GDM1 (cell line): ENCODE measurements around the gene PTK7.
"Not testable (repeated sequence)": the region's sequence is repeated elsewhere in the genome, so short reads cannot be mapped to it uniquely, and the experiment has no call there.

Experiments used
- DNase-seq: peaks from one replicate; lab custom pipeline; 2025; lab: John Stamatoyannopoulos, UW

The PTK7 gene

GRCh38 chr6:43086022-43086658 lies 10.0 kb downstream of the PTK7 start:
- DNase-seq = no peak

DNA sequence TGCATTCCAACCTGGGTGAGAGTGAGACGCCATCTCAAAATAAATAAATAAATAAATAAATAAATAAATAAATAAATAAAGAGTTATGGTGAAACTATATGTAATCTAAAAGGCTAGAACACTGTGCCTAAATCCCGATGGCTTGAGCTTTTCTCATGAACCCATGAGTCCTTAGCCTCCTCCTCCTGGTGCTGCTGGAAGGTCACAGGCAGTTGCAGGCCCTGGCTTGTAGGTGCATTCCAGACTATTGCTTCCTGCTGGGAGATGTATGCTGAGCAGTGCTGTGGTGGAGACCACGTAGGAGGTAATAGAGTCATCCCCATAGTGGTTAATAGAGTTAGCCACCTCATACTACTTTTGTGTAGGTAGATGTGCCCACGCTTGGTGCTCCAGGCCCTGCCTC lies 12.5 kb downstream of the PTK7 start:
- no peak for DNase-seq

DNA sequence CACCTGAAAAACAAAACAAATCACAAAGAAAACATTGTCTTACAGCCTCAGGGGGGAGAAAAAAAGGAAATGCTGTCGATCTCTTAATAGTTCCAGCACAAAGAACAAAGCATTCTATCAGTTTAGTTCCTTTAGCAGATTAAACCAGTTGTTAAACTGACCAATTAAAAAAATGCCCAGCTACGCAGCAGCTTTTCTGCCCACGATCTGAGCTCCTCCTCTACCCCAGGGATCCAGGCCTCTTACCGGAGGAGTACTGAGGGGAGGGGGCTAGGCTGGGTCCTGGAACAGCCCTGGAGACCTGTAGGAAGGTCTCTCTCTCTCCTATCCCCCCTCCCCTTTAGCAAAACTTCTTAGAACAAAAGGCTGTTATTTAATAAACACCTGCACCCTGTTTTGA lies 13.4 kb downstream of the PTK7 start:
- DNase-seq = no peak

DNA sequence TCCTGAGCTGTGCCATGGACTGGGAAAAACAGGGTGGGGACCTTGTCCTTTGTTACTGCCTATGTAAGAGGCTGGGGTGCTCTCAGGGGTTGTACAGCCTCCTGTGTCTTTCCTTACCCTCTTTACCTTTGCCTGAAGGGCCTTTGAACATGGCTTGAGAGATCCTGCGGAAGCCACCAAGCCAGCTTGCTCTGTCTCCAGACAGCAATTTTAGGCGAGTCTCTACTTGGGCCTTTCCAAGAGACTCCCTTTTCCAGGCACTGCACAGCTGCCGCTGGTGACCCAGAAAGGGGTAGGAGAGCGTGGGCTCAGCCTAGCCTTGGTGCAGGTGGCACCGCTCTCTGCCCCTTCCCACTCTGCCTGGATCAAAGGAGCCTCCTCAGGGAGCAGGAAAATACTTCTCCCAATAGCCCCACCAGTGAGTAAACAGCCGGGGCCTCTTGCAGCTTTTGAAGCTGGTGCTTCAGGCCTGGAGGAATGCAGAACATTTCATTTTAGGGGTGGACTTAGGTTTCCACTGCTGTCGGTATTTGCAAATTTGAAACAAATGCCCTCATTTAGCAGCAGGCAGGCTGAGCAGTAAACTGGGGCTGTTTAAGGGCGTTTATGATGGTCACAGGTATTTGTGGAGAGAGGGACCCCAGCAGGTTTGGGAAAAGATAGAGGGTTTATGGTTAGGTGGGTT lies 13.9 kb downstream of the PTK7 start:
- no peak for DNase-seq

DNA sequence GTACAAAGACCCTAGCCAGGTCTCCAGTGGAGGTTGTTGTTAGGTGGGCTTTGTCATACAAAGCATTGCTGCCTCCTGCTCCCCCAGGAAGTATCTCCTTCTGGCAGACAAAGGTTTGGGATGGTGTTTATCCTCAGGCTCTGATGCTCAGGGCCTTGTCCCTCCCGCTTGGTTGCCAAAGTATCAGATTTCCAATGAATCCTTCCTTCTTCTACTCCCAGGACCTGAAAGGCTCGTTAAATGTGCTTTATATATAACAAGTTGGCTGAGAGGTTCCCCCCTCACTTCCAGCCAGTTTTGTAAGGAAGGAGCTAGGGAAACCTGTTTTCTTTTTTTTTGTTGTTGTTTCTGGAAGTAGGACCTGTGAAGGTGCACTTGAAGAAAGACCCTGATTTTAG lies 14.4 kb downstream of the PTK7 start:
- DNase-seq = no peak

- no peak for DNase-seq
These were observed 14.9 kb downstream of the PTK7 start for GRCh38 chr6:43091020-43091419.

- no peak for DNase-seq
These were observed 15.4 kb downstream of the PTK7 start for GRCh38 chr6:43091436-43091991.

- no peak for DNase-seq
These were observed 16.5 kb downstream of the PTK7 start for GRCh38 chr6:43092635-43093034.

DNA sequence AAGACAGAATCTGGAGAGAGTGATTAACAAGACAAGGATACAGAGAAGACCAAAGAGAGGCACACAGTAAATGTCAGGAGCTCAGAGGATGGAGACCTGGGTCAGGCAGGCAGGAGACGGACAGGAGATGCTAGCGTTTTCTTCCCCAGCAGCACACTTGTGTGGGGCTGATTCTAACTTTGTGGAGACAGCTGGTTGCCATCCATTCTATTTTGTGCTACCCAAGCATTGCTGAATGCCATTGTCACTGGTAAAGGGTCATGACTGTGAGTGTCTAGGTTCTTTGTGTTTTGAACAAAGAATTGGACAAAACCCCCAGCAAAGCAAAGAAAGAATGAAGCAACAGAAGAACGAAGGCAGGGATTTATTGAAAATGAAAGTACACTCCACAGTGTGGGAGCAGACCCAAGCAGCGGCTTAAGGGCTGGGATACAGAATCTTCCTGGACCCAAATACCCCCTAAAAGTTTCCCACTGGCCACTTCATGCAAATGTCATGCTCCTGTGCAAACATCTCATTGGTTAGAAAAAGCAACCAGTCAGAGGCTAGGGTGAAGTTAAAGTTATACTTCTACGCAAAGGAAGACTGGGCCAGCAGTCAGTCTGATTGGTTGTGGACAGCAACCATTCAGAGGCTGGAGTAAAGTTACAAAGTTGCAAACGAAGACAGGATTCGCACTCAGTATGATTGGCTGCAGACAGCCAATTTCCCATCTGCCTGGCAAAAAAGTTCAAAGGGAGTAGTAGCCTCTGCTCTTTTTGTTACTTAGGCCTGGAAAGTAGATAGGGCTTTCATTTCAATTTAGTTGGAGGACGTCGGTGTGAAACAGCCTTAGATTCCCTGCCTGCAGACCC lies 17.5 kb downstream of the PTK7 start:
- DNase-seq = no peak

DNA sequence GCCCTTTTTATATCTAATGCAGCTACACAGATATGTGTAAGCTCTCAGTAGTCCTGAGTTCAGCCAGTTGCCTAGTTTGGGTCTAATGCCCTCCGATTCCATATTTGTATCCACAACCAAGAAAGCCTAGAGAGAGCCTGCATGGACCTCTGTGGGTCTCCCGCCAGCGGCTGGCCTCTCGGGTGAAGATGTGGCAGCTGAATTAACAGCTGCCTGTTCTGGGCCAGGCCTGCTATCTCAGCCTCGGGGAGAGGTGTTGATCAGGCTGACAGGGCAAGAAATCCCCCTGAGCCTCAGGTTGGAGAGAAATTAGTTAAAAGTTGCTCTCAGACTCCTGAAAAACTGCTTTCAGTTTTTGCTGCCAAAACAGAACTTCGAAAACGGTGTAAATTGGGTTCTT lies 19.8 kb downstream of the PTK7 start:
- DNase-seq = no peak

DNA sequence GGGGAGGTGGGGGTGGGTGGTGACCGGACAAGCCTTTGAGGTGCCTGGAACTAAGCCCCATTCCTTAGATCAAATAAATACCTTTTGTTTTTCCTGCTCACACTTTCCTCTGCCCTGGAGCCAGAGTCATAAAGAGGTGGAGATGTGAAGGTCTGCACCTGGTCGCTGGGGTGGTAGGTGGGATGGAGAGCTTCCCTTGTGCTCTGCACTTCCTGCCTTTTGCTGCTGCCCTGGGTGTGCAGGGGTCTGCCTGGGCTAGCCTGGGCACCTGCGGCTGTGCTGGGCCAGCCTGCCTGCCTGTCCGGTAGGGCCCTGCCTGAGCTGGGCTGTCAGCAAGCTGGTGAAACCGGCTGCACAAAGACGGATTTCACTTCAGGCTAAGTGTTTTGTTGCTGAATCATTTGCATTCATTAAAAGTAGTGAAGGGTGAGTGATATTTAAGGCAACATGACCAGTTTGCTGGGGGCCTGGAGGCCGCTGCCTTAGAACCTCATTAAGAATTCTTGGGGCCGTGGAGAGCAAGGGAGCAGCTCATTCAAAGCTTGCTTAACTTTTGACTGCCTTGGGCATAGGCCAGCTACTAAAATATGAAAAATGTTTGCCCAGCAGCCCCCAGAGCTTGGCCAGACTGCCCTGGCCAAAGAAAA lies 20.5 kb downstream of the PTK7 start:
- DNase-seq = no peak

DNA sequence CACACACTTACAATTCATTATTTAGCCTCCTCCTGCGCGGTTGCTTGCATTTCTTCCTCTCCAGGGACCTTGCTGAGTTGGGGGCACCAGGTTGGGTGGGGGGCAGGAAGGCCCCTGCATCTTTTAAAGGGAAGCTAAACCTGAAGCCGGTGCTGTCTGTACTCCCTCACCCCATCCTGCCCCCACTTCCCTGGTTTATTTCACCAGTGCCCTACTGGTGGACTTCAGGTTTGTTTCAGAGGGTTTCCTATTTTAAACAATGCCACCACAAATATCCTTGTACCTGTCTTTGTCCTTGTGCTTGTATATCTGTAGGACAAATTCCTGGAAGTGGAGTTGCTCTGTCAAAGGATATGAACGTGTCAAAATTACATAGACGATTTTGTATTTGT lies 21.0 kb downstream of the PTK7 start:
- DNase-seq = no peak

DNA sequence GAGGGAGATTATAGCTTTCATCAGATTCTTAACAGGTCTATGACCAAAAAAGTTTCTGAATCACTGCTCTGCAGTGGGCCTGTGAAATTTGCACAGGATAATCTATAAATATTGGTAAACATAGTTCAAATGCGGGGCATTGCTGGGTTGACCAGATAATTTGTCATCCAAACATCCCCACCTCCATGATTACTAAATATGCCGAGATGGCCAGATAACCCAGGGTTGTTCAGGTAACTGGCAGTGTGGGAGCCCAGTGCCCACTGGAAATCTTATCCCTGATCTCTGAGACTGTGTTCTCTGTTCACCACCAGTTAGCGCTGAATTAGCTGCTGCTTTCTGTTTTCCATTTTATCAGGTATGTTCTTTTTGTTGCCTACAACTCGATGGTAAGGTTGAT lies 21.4 kb downstream of the PTK7 start:
- no peak for DNase-seq

DNA sequence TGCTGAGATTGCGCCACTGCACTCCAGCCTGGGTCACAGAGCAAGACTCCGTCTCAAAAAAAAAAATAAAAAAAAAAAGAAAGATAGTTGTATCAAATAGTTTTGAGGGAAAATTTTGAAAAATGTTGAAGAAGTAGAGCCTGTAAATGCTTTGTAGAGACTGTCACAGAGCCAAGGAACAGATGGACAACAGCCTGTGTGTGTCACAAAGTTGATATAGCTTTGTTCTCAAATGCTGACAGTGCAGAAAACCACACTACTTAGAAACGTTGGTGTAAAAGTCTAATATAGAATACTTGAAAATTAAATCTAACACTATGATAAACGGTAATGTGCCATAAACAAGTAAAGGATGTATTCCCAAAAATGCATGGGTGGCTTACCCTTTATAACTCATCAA lies 25.4 kb downstream of the PTK7 start:
- no peak for DNase-seq

- DNase-seq = no peak
These were observed 27.3 kb downstream of the PTK7 start for GRCh38 chr6:43103253-43103876.

DNA sequence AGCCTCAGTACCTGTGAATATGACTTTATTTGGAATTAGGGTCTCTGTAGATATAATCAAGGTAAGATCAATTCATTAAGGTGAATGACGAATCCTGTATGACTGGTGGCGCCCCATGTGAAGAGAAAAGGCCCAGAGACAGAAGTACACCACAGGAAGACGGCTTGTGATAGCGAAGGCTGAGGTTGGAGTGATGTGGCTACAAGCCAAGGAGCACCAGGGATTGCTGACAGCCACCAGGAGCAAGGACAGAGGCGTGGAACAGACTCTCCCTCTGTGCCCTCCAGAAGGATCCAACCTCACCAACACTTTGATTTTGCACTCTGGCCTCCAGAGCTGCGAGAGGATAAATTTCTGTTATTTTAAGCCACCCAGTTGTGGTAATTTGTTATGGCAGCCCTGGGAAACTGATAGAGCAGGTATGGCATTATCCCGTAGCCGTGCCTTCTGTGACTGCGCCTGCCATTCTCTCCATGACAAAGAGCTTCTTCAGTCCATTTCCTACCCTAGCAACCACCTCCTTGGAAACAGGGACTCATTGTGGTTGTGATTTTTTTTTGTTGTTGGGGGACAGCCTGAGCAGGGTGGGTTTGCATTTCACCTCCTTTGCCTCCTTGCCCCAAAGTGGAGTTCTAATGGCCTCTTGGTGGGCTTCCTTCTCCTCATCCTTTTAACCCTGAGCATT lies 29.6 kb downstream of the PTK7 start:
- no peak for DNase-seq

DNA sequence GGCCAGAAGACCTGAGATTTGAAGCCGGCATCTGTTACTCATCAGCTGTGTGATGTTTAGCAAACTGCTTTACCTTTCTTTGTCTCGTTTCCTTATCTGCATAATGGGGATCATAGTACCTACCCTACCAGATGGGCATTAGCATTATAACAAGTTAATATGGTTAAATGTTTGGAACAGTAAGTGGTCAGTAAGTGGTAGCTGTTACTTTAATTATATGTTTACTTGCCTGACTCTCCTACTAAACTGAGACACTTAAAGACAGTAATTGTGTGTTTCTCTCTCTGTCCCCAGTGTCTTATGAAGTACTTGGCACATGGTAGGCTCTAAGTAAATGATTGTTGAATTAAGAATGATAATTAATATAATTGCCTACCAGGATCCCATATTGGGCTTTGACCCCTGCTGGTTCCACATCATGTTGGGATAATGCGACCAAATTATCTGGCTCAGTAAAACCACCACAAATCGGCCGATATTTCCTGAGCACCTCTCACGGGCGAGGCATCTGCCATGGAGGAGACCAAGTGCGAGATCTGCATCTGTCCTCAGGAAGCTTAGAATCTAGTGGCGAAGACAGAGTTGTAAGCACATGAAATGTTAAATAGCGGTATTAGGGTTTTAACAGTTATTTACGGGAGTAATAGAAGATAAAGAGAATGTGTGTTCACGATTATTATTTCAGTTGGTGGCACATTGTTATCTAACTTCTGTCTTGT lies 31.4 kb downstream of the PTK7 start:
- no peak for DNase-seq

GRCh38 chr6:43113431-43114260 lies 37.5 kb downstream of the PTK7 start:
- DNase-seq = no peak

DNA sequence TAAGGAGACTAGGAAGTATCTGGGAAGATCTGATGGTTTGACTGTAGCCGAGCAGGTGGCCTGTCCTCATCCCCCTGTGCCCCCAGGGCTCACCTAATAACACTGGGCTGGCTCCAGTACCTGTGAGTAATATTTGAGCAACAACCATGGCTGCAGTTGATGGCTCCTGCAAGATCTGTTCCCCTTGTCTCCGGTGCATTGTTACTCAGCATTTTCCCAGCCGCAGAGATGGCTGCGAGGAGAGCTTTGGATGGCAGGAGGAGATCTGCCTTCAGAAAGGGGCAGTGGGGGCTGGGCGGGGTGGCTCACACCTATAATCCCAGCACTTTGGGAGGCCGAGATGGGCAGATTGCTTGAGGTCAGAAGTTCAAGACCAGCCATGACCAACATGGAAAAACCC lies 39.3 kb downstream of the PTK7 start:
- DNase-seq = no peak

- DNase-seq = not testable (repeated sequence)
These were observed 41.4 kb downstream of the PTK7 start for GRCh38 chr6:43117466-43117865.
